Astrocyte (in vitro differentiated cells and primary cell): ENCODE results near the gene ALDH1A3.

ENCODE experiments used
- CTCF ChIP-seq: IDR thresholded peaks from 2 replicates; pipeline ENCODE4 v1.5.1; 2011; ENCODE audit warnings: low read depth, mild to moderate bottlenecking, inconsistent platforms, low read length, moderate library complexity; ENCODE audit not compliant: insufficient read depth
- EZH2 ChIP-seq: IDR thresholded peaks from 2 replicates; pipeline ENCODE4 v1.6.1; 2012; ENCODE audit warnings: mild to moderate bottlenecking, low read length, inconsistent platforms; ENCODE audit not compliant: insufficient read depth

- no peak for TF ChIP-seq CTCF
- no peak for TF ChIP-seq EZH2
Measured at GRCh38 chr15:100836501-100836900, 43.1 kb upstream of the ALDH1A3 start.
